GM19463 (cell line): Measurements from ENCODE around the gene EBNA1BP2.
"Not testable (repeated sequence)": the region's sequence is repeated elsewhere in the genome, so short reads cannot be mapped to it uniquely, and the experiment has no call there.

Experiments used
- ATAC-seq: cut with Tn5 transposase; IDR thresholded peaks from one replicate; pipeline ENCODE4 v1.9.1; 2021; ENCODE audit warnings: mild to moderate bottlenecking, moderate library complexity; ENCODE audit not compliant: unreplicated experiment

Gene EBNA1BP2

DNA sequence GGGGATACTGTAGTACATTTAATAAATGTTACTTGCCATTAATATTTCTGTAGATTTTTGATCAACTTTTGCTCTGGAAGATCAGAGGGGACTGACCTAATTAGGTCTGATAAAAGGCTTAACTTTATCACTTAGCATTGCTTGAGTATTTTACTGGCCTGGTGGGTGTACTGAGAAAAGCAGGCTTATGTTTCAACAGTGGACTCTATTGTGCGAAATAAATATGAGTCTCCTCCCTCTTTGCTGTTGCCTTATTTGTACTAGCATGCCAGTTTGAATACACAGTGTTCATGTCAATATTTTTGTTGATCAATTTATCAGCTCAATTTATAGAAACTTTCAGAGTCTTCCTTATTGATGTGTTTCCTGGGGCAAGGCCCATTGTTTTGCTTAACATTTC is 49.1 kb downstream of the EBNA1BP2 start:
- ATAC-seq: no peak

DNA sequence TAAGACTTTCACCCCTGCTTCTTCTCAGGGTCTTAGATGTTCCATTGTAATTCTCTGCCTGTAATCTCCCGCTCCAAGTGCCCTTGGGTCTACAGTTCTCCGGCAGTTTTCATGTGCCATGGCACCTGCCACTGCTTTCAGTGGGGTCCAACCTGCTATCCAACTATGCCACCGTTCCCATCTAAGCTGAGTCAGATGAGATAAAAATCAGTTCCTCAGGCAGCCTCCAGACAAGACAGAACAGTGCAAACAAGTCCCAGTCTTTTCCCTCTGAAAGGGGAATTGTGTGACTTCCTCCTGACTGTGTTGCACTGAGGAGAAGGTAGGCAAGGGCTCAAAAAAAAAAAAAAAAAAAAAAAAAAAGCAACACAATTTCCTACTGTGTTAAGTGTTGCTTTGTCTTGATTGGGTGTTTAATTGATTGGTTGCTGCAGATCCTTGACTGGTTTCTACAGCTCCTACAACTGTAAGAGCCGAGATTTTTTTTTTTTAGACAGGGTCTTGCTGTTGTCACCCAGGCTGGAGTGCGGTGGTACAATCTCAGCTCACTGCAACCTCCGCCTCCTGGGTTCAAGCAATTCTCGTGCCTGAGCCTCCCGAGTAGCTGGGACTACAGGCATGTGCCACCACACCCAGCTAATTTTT is 50.7 kb downstream of the EBNA1BP2 start:
- ATAC-seq: no peak

DNA sequence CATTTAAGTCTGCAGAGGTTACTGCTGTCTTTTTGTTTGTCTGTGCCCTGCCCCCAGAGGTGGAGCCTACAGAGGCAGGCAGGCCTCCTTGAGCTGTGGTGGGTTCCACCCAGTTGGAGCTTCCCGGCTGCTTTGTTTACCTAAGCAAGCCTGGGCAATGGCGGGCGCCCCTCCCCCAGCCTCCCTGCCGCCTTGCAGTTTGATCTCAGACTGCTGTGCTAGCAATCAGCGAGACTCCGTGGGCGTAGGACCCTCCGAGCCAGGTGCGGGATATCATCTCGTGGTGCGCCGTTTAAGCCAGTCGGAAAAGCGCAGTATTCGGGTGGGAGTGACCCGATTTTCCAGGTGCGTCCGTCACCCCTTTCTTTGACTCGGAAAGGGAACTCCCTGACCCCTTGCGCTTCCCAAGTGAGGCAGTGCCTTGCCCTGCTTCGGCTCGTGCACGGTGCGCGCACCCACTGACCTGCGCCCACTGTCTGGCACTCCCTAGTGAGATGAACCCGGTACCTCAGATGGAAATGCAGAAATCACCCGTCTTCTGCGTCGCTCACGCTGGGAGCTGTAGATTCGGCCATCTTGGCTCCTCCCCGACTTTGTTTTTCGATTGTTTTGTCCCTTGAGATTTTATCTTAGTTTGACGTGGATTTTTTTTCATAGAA is 52.0 kb downstream of the EBNA1BP2 start:
- not testable (repeated sequence) for ATAC-seq
